ENCODE results near the gene YIPF6.

GRCh38 chrX:68503836-68504636 is 5.2 kb downstream of the YIPF6 start:
- TF ChIP-seq POLR2A (IDR thresholded peaks at IDR 0.05) (no peak), POLR2AphosphoS5 (IDR thresholded peaks at IDR 0.05) (no peak)
- TF ChIP-seq, protein P1, sequence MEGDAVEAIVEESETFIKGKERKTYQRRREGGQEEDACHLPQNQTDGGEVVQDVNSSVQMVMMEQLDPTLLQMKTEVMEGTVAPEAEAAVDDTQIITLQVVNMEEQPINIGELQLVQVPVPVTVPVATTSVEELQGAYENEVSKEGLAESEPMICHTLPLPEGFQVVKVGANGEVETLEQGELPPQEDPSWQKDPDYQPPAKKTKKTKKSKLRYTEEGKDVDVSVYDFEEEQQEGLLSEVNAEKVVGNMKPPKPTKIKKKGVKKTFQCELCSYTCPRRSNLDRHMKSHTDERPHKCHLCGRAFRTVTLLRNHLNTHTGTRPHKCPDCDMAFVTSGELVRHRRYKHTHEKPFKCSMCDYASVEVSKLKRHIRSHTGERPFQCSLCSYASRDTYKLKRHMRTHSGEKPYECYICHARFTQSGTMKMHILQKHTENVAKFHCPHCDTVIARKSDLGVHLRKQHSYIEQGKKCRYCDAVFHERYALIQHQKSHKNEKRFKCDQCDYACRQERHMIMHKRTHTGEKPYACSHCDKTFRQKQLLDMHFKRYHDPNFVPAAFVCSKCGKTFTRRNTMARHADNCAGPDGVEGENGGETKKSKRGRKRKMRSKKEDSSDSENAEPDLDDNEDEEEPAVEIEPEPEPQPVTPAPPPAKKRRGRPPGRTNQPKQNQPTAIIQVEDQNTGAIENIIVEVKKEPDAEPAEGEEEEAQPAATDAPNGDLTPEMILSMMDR (IDR thresholded peaks at IDR 0.05 in 8 of 11, conservative IDR thresholded peaks at IDR 0.05 in 3 of 11), result no peak
